BJ (cell line): ENCODE results near the gene REEP1. TPM values are rescaled to one million over a fixed set of nuclear protein-coding genes. Genes with fewer than 3 reads are reported as not detected.

ENCODE experiments used
- CTCF ChIA-PET: fragments of 350-600 bp; formaldehyde crosslinking; extraction: SDS; loops from one replicate; lab custom pipeline; 2021; ENCODE audit warnings: antibody characterized with exemption, inconsistent platforms; lab: Yijun Ruan, JAX
- POLR2A ChIA-PET: fragments of 300-600 bp; sonication (Branson Sonifier 250); formaldehyde crosslinking; extraction: SDS; loops from one replicate; lab custom pipeline; 2021; ENCODE audit warnings: antibody characterized with exemption; lab: Charles Lee
- DNase-seq: peaks from one replicate; pipeline ENCODE4 v3.0.0-alpha.2; 2011; ENCODE audit warnings: low read depth
- H3K27me3 ChIP-seq: 2 replicates; pipeline ENCODE4 v1.6.0; 2011; ENCODE audit warnings: low read length; ENCODE audit not compliant: control insufficient read depth, insufficient read depth
- H3K36me3 ChIP-seq: 2 replicates; pipeline ENCODE4 v1.5.1; 2011; ENCODE audit warnings: low read length; ENCODE audit not compliant: control insufficient read depth, insufficient read depth
- H3K4me3 ChIP-seq: 2 replicates; pipeline ENCODE4 v1.5.1; 2011; ENCODE audit warnings: low read depth, mild to moderate bottlenecking, control low read depth, low read length
- polyA plus RNA-seq: library from polyadenylated mRNA; depleted of rRNA; stranded (reverse); fragments of >200 nt; gene quantifications from 2 replicates; pipeline ENCODE4 v1.2.3, GENCODE V29; 2011
- TF ChIP-seq, protein P1 (sequence below): IDR thresholded peaks from 2 replicates; pipeline ENCODE4 v1.5.1; 2011; ENCODE audit warnings: low read depth, mild to moderate bottlenecking, control low read depth, inconsistent platforms, low read length, moderate library complexity; ENCODE audit not compliant: insufficient read depth

The REEP1 gene
- polyA plus RNA-seq, 1 experiment: 0.13 TPM

DNA sequence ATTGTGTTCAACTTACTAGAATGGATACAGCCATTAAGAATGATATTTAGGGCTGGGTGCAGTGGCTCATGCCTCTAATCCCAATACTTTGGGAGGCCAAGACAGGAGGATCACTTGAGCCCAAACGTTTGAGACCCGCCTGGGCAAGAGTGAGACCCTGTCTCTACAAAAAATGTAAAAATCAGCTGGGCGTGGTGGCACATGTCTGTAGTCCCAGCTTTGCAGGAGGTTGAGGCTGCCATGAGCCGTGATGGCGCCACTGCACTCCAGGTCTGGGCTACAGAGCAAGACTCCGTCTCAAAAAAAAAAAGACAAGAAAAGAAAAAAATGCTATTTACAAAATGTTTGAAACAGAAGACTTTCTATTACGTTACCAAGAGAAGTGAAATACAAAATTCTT is 30.0 kb downstream of the REEP1 start:
- TF ChIP-seq, protein P1, sequence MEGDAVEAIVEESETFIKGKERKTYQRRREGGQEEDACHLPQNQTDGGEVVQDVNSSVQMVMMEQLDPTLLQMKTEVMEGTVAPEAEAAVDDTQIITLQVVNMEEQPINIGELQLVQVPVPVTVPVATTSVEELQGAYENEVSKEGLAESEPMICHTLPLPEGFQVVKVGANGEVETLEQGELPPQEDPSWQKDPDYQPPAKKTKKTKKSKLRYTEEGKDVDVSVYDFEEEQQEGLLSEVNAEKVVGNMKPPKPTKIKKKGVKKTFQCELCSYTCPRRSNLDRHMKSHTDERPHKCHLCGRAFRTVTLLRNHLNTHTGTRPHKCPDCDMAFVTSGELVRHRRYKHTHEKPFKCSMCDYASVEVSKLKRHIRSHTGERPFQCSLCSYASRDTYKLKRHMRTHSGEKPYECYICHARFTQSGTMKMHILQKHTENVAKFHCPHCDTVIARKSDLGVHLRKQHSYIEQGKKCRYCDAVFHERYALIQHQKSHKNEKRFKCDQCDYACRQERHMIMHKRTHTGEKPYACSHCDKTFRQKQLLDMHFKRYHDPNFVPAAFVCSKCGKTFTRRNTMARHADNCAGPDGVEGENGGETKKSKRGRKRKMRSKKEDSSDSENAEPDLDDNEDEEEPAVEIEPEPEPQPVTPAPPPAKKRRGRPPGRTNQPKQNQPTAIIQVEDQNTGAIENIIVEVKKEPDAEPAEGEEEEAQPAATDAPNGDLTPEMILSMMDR: no peak
- Histone ChIP-seq H3K4me3 (no peak overlapping the region), H3K36me3 (no peaks in the 10 kb centered on the region), H3K27me3 (no peaks in the 10 kb centered on the region; the same call in 1 of the 2 replicates)
- no peak for DNase-seq
- CTCF ChIA-PET: no interaction called here
- POLR2A ChIA-PET: no interaction called here

DNA sequence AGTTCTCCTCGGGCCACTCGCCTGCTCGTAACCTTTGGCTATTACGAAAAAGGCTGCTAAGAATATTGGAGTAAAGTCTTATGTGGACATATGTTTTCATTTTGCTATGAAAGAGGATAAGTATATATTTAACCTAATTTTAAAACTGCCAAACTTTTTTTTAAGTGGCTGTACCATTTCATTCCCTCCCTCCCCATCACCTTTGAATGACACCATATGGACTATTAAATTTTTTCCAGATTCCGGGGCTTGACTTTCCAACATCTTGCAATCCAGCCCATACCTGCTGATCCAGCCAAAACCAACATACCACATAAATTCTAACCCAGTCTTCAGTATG is 31.5 kb downstream of the REEP1 start:
- POLR2A ChIA-PET: no interaction called here
- CTCF ChIA-PET: interaction anchor here (1.7 kb wide), 1 partner anchor 67 kb away, joined by 5 read pairs; no protein-coding TSS in a partner anchor
- Histone ChIP-seq H3K36me3 (no peaks in the 10 kb centered on the region), H3K4me3 (no peak overlapping the region), H3K27me3 (peaks cover 3% of the 10 kb centered on the region; the same call in 1 of the 2 replicates)
- no peak for DNase-seq
- TF ChIP-seq, protein P1: no peak

- TF ChIP-seq, protein P1: no peak
- no peak overlapping the region for H3K4me3 ChIP-seq
- POLR2A ChIA-PET: no interaction called here
- no peaks in the 10 kb centered on the region for H3K36me3 ChIP-seq
- no peak for DNase-seq
- CTCF ChIA-PET: interaction anchor here (1.1 to 1.7 kb wide), 2 partner anchors 15 to 67 kb away, joined by 3 to 5 read pairs; no protein-coding TSS in a partner anchor
- peaks cover 4% of the 10 kb centered on the region; the same call in 1 of the 2 replicates for H3K27me3 ChIP-seq
Observed at GRCh38 chr2:86305195-86305914, 32.1 kb downstream of the REEP1 start.

- Histone ChIP-seq H3K36me3 (no peaks in the 10 kb centered on the region), H3K4me3 (no peak overlapping the region), H3K27me3 (peaks cover 4% of the 10 kb centered on the region; the same call in 1 of the 2 replicates)
- TF ChIP-seq, protein P1: no peak
- no peak for DNase-seq
- ChIA-PET POLR2A (no interaction called here), CTCF (interaction anchor here (1.7 kb wide), 1 partner anchor 68 kb away, joined by 5 read pairs; no protein-coding TSS in a partner anchor)
Observed at GRCh38 chr2:86304416-86304815, 33.0 kb downstream of the REEP1 start.

- TF ChIP-seq, protein P1: no peak
- H3K27me3 ChIP-seq: peaks cover 4% of the 10 kb centered on the region; the same call in 1 of the 2 replicates
- ChIA-PET CTCF (no interaction called here), POLR2A (no interaction called here)
- H3K36me3 ChIP-seq: no peaks in the 10 kb centered on the region
- DNase-seq: no peak
- no peak overlapping the region for H3K4me3 ChIP-seq
Observed at GRCh38 chr2:86302320-86302719, 35.1 kb downstream of the REEP1 start.
